ENCODE measurements around the gene SPATA2L. TPM values are rescaled to one million over a fixed set of nuclear protein-coding genes. Genes with fewer than 3 reads are reported as not detected.

Gene SPATA2L
- total RNA-seq, 2 experiments from 2014 or later, result 5.8 to 7.4 TPM

- ATAC-seq (no peak), DNase-seq (no peak)
- H3K36me3 Mint-ChIP-seq, result peaks cover 78% of the 10 kb centered on the region
- H3K4me1 Mint-ChIP-seq, result peaks cover 28% of the 10 kb centered on the region
- H3K27me3 Mint-ChIP-seq, result no peaks in the 10 kb centered on the region
- no peak overlapping the region for H3K4me3 Mint-ChIP-seq
- peak overlapping the region; percentile 79 for H3K27ac Mint-ChIP-seq
- no peaks in the 10 kb centered on the region for H3K9me3 Mint-ChIP-seq (ENCODE audit: low read depth)
- CTCF ChIA-PET, result interaction anchor here (1.0 to 3.1 kb wide), 6 partner anchors 13 to 124 kb away, joined by 5 to 16 read pairs (median 8); no protein-coding TSS in a partner anchor
Observed at GRCh38 chr16:89736554-89736953, 35.0 kb upstream of the SPATA2L start.

DNA sequence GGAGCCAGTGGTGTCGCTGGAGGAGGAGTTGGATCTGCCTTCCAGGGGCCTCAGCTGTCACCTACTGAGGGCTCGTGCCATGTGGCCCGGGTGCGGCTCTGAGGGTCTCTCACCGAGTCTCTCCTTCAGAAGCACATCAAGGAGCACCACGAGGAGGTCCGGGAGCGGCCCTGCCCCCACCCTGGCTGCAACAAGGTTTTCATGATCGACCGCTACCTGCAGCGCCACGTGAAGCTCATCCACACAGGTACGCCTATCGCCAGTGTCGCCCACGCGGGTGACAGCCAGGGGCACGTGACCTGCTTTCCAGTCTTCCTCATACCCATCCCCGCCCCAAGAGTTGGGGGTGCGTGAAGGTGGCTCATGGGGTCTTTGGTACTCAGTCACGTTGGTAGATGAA is 32.3 kb upstream of the SPATA2L start:
- Mint-ChIP-seq H3K27me3 (no peaks in the 10 kb centered on the region), H3K9me3 (ENCODE audit: low read depth) (no peaks in the 10 kb centered on the region), H3K36me3 (peaks cover 78% of the 10 kb centered on the region), H3K4me3 (no peak overlapping the region), H3K27ac (no peak overlapping the region), H3K4me1 (peaks cover 31% of the 10 kb centered on the region)
- CTCF ChIA-PET, result interaction anchor here (0.8 kb wide), 1 partner anchor 28 kb away, joined by 3 read pairs; no protein-coding TSS in a partner anchor
- ATAC-seq (no peak), DNase-seq (no peak)

DNA sequence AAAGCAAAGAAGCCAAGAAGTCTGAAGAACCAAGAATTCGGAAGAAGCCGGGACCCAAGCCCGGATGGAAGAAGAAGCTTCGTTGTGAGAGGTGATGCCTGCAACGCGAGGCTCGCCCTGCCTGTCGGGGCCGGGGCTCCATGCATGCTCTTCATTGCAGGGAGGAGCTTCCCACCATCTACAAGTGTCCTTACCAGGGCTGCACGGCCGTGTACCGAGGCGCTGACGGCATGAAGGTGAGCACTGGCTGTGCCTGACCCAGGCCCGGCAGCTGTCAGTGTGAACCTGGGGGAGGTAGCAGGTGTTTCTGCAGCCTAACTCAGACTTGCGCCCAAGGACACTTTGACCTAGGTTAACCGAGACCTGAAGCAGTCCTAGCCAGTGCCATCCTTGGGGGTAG is 31.8 kb upstream of the SPATA2L start:
- CTCF ChIA-PET, result interaction anchor here (0.8 kb wide), 1 partner anchor 27 kb away, joined by 3 read pairs; no protein-coding TSS in a partner anchor
- Mint-ChIP-seq H3K27me3 (no peaks in the 10 kb centered on the region), H3K9me3 (ENCODE audit: low read depth) (no peaks in the 10 kb centered on the region), H3K4me1 (peaks cover 29% of the 10 kb centered on the region), H3K36me3 (peaks cover 74% of the 10 kb centered on the region), H3K27ac (no peak overlapping the region), H3K4me3 (no peak overlapping the region)
- ATAC-seq, result no peak
- no peak for DNase-seq

- DNase-seq (no peak), ATAC-seq (no peak)
- Mint-ChIP-seq H3K27ac (no peak overlapping the region), H3K27me3 (no peaks in the 10 kb centered on the region), H3K4me3 (no peak overlapping the region), H3K4me1 (peaks cover 25% of the 10 kb centered on the region), H3K36me3 (peaks cover 73% of the 10 kb centered on the region), H3K9me3 (ENCODE audit: low read depth) (no peaks in the 10 kb centered on the region)
- CTCF ChIA-PET, result interaction anchor here (0.9 kb wide), 1 partner anchor 33 kb away, joined by 4 read pairs; no protein-coding TSS in a partner anchor
Observed at GRCh38 chr16:89732918-89733242, 31.4 kb upstream of the SPATA2L start.

- peaks cover 72% of the 10 kb centered on the region for H3K36me3 Mint-ChIP-seq
- no peaks in the 10 kb centered on the region for H3K9me3 Mint-ChIP-seq (ENCODE audit: low read depth)
- no peaks in the 10 kb centered on the region for H3K27me3 Mint-ChIP-seq
- DNase-seq (no peak), ATAC-seq (no peak)
- CTCF ChIA-PET, result interaction anchor here (0.9 kb wide), 1 partner anchor 32 kb away, joined by 4 read pairs; no protein-coding TSS in a partner anchor
- H3K27ac Mint-ChIP-seq, result no peak overlapping the region
- H3K4me1 Mint-ChIP-seq, result peaks cover 24% of the 10 kb centered on the region
- H3K4me3 Mint-ChIP-seq, result no peak overlapping the region
Observed at GRCh38 chr16:89732142-89732917, 30.8 kb upstream of the SPATA2L start.

GRCh38 chr16:89730610-89731234 is 29.2 kb upstream of the SPATA2L start:
- ATAC-seq (no peak), DNase-seq (no peak)
- no peaks in the 10 kb centered on the region for H3K27me3 Mint-ChIP-seq
- no peak overlapping the region for H3K4me3 Mint-ChIP-seq
- no peaks in the 10 kb centered on the region for H3K9me3 Mint-ChIP-seq (ENCODE audit: low read depth)
- peaks cover 24% of the 10 kb centered on the region for H3K4me1 Mint-ChIP-seq
- peaks cover 68% of the 10 kb centered on the region for H3K36me3 Mint-ChIP-seq
- H3K27ac Mint-ChIP-seq, result no peak overlapping the region
- CTCF ChIA-PET, result interaction anchor here (0.8 kb wide), 1 partner anchor 30 kb away, joined by 4 read pairs; no protein-coding TSS in a partner anchor

- CTCF ChIA-PET, result interaction anchor here (0.8 kb wide), 1 partner anchor 31 kb away, joined by 4 read pairs; no protein-coding TSS in a partner anchor
- Mint-ChIP-seq H3K27me3 (no peaks in the 10 kb centered on the region), H3K4me1 (peaks cover 24% of the 10 kb centered on the region), H3K4me3 (no peak overlapping the region), H3K9me3 (ENCODE audit: low read depth) (no peaks in the 10 kb centered on the region), H3K36me3 (peaks cover 63% of the 10 kb centered on the region), H3K27ac (no peak overlapping the region)
- no peak for DNase-seq
- ATAC-seq, result no peak
Observed at GRCh38 chr16:89729863-89730593, 28.5 kb upstream of the SPATA2L start.

- ATAC-seq (no peak), DNase-seq (no peak)
- peaks cover 60% of the 10 kb centered on the region for H3K36me3 Mint-ChIP-seq
- no peak overlapping the region for H3K27ac Mint-ChIP-seq
- no peak overlapping the region for H3K4me3 Mint-ChIP-seq
- no peaks in the 10 kb centered on the region for H3K9me3 Mint-ChIP-seq (ENCODE audit: low read depth)
- no peaks in the 10 kb centered on the region for H3K27me3 Mint-ChIP-seq
- CTCF ChIA-PET, result no interaction called here
- peaks cover 27% of the 10 kb centered on the region for H3K4me1 Mint-ChIP-seq
Observed at GRCh38 chr16:89729293-89729692, 27.8 kb upstream of the SPATA2L start.

- H3K36me3 Mint-ChIP-seq, result peaks cover 57% of the 10 kb centered on the region
- peak overlapping the region; percentile 4 for H3K4me3 Mint-ChIP-seq
- CTCF ChIA-PET, result interaction anchor here (0.9 kb wide), 1 partner anchor 22 kb away, joined by 3 read pairs; no protein-coding TSS in a partner anchor
- ATAC-seq (no peak), DNase-seq (peak; percentile 40)
- H3K27me3 Mint-ChIP-seq, result no peaks in the 10 kb centered on the region
- H3K9me3 Mint-ChIP-seq (ENCODE audit: low read depth), result no peaks in the 10 kb centered on the region
- H3K27ac Mint-ChIP-seq, result peak overlapping the region; percentile 42
- H3K4me1 Mint-ChIP-seq, result peaks cover 42% of the 10 kb centered on the region
Observed at GRCh38 chr16:89727406-89728120, 26.1 kb upstream of the SPATA2L start.

- DNase-seq (peak; percentile 98), ATAC-seq (peak; percentile 52)
- CTCF ChIA-PET, result interaction anchor here (0.6 to 2.9 kb wide), 15 partner anchors 9 to 187 kb away, joined by 3 to 39 read pairs (median 7); partner anchors contain the start of genes FANCA, SPATA2L and TCF25
- Mint-ChIP-seq H3K27ac (peak overlapping the region; percentile 99), H3K36me3 (peaks cover 33% of the 10 kb centered on the region), H3K9me3 (ENCODE audit: low read depth) (no peaks in the 10 kb centered on the region), H3K4me1 (peaks cover 52% of the 10 kb centered on the region), H3K4me3 (peak overlapping the region; percentile 86), H3K27me3 (no peaks in the 10 kb centered on the region)
Observed at GRCh38 chr16:89723279-89724250, 22.1 kb upstream of the SPATA2L start.

GRCh38 chr16:89722392-89723278 is 21.1 kb upstream of the SPATA2L start:
- CTCF ChIA-PET, result interaction anchor here (1.3 to 2.9 kb wide), 7 partner anchors 8 to 90 kb away, joined by 5 to 39 read pairs (median 7); partner anchors contain the start of gene SPATA2L
- no peaks in the 10 kb centered on the region for H3K27me3 Mint-ChIP-seq
- H3K9me3 Mint-ChIP-seq (ENCODE audit: low read depth), result no peaks in the 10 kb centered on the region
- peaks cover 55% of the 10 kb centered on the region for H3K4me1 Mint-ChIP-seq
- peak; percentile 52 for ATAC-seq
- peak overlapping the region; percentile 86 for H3K4me3 Mint-ChIP-seq
- peak overlapping the region; percentile 99 for H3K27ac Mint-ChIP-seq
- DNase-seq, result peak; percentile 94
- H3K36me3 Mint-ChIP-seq, result peaks cover 28% of the 10 kb centered on the region

All from activated CD8-positive, alpha-beta memory T cell treated with anti-CD3 and anti-CD28 coated beads, Interleukin-2, amount 10 ng/mL, durations not matched to agents 7 days and 5 days (primary cell).